Dermis blood vessel endothelial cell (primary cell): ENCODE data around the gene S100A4. TPM values are rescaled to one million over a fixed set of nuclear protein-coding genes. Genes with fewer than 3 reads are reported as not detected.
"Not testable (repeated sequence)": the region's sequence is repeated elsewhere in the genome, so short reads cannot be mapped to it uniquely, and the experiment has no call there.

ENCODE experiments used
- DNase-seq: peaks from one replicate; pipeline ENCODE4 v3.0.0; 2010
- total RNA-seq: library from RNA; depleted of rRNA; stranded (reverse); fragments of >200 nt; gene quantifications from 2 replicates; pipeline ENCODE4 v1.2.3, GENCODE V29; 2014

Gene S100A4
- 7.1 and 22.6 TPM in 2 replicates for total RNA-seq

- DNase-seq: peak; percentile 79
Measured at GRCh38 chr1:153545067-153546055, at the start of gene S100A4. TSS of gene S100A4 (minus strand) at chr1:153545806. CDS start at chr1:153544794, 1,012 bp downstream.

GRCh38 chr1:153592748-153593147 is 47.1 kb upstream of the S100A4 start:
- no peak for DNase-seq

GRCh38 chr1:153588482-153588881 is 42.9 kb upstream of the S100A4 start:
- DNase-seq: no peak

- DNase-seq: not testable (repeated sequence)
Measured at GRCh38 chr1:153588033-153588432, 42.4 kb upstream of the S100A4 start.

DNA sequence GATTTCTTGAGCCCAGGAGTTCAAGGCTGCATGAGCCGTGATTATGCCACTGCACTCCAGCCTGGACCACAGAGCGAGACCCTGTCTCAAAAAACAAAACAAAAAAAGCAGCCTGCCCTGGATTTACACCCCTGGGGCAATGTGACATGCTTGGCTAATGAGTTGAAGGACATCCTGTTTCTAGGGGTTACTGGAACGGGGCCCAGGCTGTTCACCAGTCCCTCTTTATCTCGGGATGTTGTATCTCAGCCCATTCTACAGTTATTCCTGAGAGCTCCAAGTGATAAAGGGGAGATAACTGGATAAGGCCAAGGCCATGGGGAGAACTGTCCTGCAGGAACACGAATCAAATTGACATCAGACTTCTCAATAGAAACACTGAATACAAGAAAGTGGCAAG is 41.7 kb upstream of the S100A4 start:
- DNase-seq: peak; percentile 17

GRCh38 chr1:153586347-153586746 is 40.7 kb upstream of the S100A4 start:
- no peak for DNase-seq

GRCh38 chr1:153585006-153585405 is 39.4 kb upstream of the S100A4 start:
- no peak for DNase-seq

DNA sequence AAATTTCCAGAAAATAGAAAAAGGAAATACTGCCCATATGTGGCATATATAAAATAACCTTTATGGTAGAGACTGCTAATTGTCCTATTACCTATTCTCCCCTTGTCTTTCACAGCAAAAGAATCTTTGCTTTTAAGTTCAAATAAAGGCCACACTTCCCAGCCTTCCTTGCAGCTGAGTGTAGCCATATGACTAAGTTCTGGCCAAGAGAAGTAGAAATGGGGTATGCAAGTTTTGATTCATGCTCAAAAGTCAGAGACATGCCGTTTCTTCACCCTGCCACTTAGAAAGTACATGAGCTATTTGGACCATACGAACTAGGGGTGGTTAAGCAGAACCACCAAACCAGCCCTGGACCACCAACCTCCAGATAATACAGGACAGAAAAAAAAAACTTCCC is 38.4 kb upstream of the S100A4 start:
- DNase-seq: no peak

DNA sequence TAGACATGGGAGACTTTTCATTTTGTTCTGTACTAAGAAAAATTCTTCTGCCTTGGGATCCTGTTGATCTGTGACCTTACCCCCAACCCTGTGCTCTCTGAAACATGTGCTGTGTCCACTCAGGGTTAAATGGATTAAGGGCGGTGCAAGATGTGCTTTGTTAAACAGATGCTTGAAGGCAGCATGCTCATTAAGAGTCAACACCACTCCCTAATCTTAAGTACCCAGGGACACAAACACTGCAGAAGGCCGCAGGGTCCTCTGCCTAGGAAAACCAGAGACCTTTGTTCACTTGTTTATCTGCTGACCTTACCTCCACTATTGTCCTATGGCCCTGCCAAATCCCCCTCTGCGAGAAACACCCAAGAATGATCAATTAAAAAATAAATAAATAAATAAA is 37.9 kb upstream of the S100A4 start:
- not testable (repeated sequence) for DNase-seq

GRCh38 chr1:153582836-153583235 is 37.2 kb upstream of the S100A4 start:
- not testable (repeated sequence) for DNase-seq

DNA sequence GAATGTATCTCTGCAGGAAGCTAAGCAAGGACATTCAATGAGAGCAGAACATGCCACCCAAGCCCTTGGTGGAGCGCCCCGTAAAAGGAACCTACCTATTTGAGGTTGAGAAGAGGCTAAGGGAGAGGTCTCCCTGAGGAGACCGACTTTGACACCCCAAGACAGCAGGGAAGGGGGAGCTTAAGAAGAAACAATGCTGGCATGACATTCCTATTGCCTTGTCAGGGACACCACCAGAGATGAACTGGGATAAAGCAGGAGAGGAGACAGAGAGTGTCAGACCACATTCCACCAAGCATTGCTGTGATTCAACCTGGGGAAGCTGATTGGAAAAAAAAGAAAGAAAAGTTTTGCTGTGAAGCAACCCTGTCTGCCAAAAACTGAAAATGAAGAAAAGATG is 33.3 kb upstream of the S100A4 start:
- no peak for DNase-seq

- no peak for DNase-seq
Measured at GRCh38 chr1:153578490-153578889, 32.9 kb upstream of the S100A4 start.

GRCh38 chr1:153577624-153578051 is 32.0 kb upstream of the S100A4 start:
- no peak for DNase-seq

GRCh38 chr1:153577138-153577537 is 31.5 kb upstream of the S100A4 start:
- DNase-seq: no peak

DNA sequence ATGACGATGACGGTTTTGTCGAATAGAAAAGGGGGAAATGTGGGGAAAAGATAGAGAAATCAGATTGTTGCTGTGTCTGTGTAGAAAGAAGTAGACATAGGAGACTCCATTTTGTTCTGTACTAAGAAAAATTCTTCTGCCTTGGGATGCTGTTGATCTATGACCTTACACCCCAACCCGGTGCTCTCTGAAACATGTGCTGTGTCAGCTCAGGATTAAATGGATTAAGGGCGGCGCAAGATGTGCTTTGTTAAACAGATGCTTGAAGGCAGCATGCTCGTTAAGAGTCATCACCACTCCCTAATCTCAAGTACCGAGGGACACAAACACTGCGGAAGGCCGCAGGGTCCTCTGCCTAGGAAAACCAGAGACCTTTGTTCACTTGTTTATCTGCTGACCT is 29.9 kb upstream of the S100A4 start:
- DNase-seq: not testable (repeated sequence)

DNA sequence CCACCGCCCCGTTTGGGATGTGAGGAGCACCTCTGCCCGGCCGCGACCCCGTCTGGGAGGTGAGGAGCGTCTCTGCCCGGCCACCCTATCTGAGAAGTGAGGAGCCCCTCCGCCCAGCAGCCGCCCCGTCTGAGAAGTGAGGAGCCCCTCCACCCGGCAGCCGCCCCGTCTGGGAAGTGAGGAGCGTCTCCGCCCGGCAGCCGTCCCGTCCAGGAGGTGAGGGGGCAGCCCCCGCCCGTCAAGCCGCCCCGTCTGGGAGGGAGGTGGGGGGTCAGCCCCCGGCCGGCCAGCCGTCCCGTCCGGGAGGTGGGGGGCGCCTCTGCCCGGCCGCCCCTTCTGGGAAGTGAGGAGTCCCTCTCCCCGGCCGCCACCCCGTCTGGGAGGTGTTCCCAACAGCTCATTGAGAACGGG is 29.5 kb upstream of the S100A4 start:
- not testable (repeated sequence) for DNase-seq

DNA sequence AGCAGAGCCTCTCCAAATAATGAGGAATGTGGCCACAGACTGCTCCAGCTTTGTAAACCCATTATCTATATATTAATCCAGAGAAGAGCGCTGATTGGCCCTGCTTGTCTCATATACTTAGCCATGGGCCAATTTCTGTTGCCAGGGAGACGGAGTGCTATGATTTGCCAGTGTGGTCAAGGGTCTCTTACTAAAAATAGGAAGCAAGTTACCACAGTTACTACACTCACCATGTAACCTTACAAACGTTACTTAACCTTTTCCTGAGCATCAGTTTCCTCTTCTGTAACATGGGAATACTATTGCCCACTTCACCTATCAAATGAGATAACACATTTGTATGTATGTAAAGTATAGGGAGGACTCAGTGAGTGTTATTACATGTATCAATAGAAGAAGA is 27.7 kb upstream of the S100A4 start:
- peak; percentile 23 for DNase-seq

- DNase-seq: peak; percentile 96
Measured at GRCh38 chr1:153572569-153573015, 27.0 kb upstream of the S100A4 start.

GRCh38 chr1:153571706-153572105 is 26.1 kb upstream of the S100A4 start:
- no peak for DNase-seq

DNA sequence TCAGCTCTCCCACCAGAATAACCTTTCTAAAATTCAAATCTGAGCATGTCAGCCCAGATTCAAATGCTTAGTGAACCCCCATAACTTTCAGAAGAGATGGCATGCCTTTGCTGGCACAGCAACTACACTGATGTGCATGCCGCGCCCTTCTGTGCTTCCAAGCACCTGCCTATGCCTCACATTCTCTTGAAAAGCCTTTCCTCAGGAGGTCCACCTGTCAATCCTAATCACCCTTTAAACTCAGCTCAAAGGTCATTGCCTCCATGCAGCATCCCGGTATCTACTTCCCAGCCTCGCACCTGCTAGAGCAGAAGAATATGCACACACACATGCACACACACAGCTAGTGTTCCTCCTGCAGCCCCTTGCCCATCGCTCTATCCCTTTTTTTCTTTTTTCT is 25.3 kb upstream of the S100A4 start:
- DNase-seq: no peak

DNA sequence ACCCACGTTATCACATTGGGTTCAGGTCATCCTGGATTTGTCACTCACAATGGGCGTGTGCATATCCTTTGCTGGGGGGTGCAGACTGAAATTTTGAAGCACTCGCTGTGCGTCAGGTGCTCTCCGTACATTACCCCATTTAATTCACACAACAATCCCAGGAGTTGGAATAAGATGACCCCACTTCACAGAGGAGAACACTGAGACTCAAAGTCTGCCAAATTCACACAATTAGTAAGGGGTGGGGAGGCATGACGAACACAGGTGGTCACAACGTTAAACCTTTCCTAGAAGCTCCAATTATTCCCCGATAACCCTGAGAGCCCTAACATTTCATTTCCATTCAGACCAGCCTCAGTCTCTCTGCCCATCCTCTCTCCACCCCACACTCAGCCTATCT is 23.9 kb upstream of the S100A4 start:
- no peak for DNase-seq

DNA sequence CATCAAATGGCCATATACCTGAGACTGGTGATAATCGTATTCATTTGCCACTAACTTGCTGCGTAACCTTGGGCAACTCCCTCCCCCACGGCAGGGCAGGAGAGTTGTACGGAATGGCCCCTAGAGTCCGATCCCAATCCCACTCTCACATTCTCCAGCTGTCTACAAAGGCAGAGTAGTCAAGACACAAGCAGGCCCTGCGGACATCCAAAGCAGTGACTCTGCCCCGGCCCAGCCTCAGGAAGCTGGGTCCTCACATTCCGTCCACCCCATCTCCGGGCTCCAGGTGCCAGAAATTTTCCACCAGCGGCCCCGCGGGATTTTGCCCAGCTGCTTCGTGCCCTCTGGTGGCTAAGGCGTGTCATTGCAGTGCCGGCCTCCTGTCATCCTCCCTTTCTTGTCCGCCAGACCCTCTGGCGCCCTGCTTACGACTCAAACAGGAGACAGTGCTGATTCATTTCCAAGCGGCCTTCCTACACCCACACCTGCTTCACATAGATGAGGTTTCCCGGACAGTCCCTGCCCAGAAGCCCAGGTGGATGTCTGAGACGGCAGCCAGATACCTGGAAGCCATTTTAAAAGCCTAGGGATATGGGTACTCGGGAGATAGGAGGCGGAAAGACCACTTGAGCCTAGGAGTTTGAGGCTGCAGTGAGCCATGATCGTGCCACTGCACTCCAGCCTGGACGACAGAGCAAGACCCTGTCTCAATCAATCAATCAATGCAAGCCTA is 22.9 kb upstream of the S100A4 start:
- DNase-seq: peak; percentile 94

DNA sequence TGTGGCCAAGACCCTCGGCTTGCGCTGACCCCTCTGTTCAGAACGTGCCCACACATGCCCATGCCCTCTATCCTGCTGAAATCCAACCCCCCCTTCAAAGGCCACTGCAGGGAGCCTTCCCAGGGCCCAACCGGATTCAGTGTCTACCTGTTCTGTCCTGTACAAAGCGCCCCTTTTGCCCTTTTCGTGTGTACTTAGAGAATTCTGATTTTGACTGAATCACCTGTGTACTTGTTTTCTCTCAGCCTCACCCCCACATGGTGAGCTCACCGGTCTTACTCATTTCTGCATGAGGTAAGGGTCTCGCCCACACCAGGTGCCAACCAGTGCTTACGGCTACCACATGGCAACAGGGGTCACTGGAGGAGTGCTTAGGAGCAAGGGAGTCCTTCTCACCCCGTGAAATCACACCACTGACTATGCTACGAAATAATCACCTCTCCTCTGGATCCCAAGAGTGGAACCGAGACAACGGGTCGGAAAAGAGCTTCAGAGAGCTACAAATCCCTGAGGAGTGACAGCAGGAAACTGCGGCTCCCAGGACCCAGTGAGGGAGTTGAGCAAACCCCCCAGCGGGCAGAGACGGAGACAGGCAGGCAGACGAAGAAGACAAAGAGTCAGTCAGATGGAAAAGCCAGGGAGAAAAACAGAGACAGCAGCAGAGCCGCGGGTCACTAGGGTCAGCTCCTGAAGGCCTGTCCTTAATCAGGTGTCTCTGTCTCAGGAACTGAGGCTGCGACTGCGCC is 22.2 kb upstream of the S100A4 start:
- DNase-seq: peak; percentile 48
